GM21717 (cell line): ENCODE measurements around the gene NUCB1.
A peak's percentile ranks its signal among the peaks of the same experiment; 100 is the strongest.

Experiments used
- ATAC-seq: cut with Tn5 transposase; IDR thresholded peaks from one replicate; pipeline ENCODE4 v1.9.1; 2021; ENCODE audit warnings: mild to moderate bottlenecking, moderate library complexity; ENCODE audit not compliant: unreplicated experiment

NUCB1 gene

GRCh38 chr19:48933382-48933932 lies 33.3 kb downstream of the NUCB1 start, which contains the start of gene DHDH:
Gene DHDH, plus strand, starts transcription at chr19:48933699. Its CDS starts 23 bp downstream, at chr19:48933722.
- no peak for ATAC-seq

- no peak for ATAC-seq
Measured at GRCh38 chr19:48934837-48935236, 34.7 kb downstream of the NUCB1 start.

GRCh38 chr19:48935864-48936263 lies 35.8 kb downstream of the NUCB1 start:
- ATAC-seq, result no peak

GRCh38 chr19:48938256-48938655 lies 38.1 kb downstream of the NUCB1 start:
- ATAC-seq, result no peak

GRCh38 chr19:48940902-48941301 lies 40.8 kb downstream of the NUCB1 start:
- no peak for ATAC-seq

GRCh38 chr19:48943081-48943480 lies 43.0 kb downstream of the NUCB1 start:
- no peak for ATAC-seq

GRCh38 chr19:48945415-48945814 lies 45.3 kb downstream of the NUCB1 start:
- no peak for ATAC-seq

GRCh38 chr19:48945817-48946216 lies 45.7 kb downstream of the NUCB1 start:
- no peak for ATAC-seq

GRCh38 chr19:48946463-48947257 lies 46.5 kb downstream of the NUCB1 start:
- ATAC-seq, result no peak

- no peak for ATAC-seq
Measured at GRCh38 chr19:48947258-48947542, 47.1 kb downstream of the NUCB1 start.

- no peak for ATAC-seq
Measured at GRCh38 chr19:48950159-48950558, 50.0 kb downstream of the NUCB1 start.

- no peak for ATAC-seq
Measured at GRCh38 chr19:48950830-48951519, 50.9 kb downstream of the NUCB1 start.

- ATAC-seq, result no peak
Measured at GRCh38 chr19:48953141-48953540, 53.0 kb downstream of the NUCB1 start.

- ATAC-seq, result no peak
Measured at GRCh38 chr19:48953990-48954594, 54.0 kb downstream of the NUCB1 start.

GRCh38 chr19:48954595-48955307 lies 54.6 kb downstream of the NUCB1 start, which contains the start of gene BAX:
Gene BAX, plus strand, starts transcription at chr19:48954875. Its CDS starts 54 bp downstream, at chr19:48954929.
- ATAC-seq, result peak; percentile 48

- no peak for ATAC-seq
Measured at GRCh38 chr19:48955308-48955958, 55.3 kb downstream of the NUCB1 start.

GRCh38 chr19:48958006-48958405 lies 57.9 kb downstream of the NUCB1 start:
- ATAC-seq, result no peak

- no peak for ATAC-seq
Measured at GRCh38 chr19:48959341-48960239, 59.5 kb downstream of the NUCB1 start.

- ATAC-seq, result no peak
Measured at GRCh38 chr19:48961051-48961649, 61.0 kb downstream of the NUCB1 start.
